Stimulated activated naive CD8-positive, alpha-beta T cell treated with anti-CD3 and anti-CD28 coated beads, Interleukin-15, Interleukin-2, amounts not matched to agents 100 ng/mL and 50 ng/mL, for 24 hours (primary cell): ENCODE data around the gene FBXO21.

Source experiments
- H3K27ac Mint-ChIP-seq: one replicate; pipeline ENCODE4 v1.8.0; 2021; ENCODE audit warnings: mild to moderate bottlenecking, mixed read lengths
- H3K27me3 Mint-ChIP-seq: one replicate; pipeline ENCODE4 v1.8.0; 2021; ENCODE audit warnings: mixed read lengths
- H3K36me3 Mint-ChIP-seq: one replicate; pipeline ENCODE4 v1.8.0; 2021; ENCODE audit warnings: low read depth, mixed read lengths
- H3K4me1 Mint-ChIP-seq: one replicate; pipeline ENCODE4 v1.8.0; 2021; ENCODE audit warnings: low read depth, mixed read lengths
- H3K4me3 Mint-ChIP-seq: one replicate; pipeline ENCODE4 v1.8.0; 2021; ENCODE audit warnings: mild to moderate bottlenecking, mixed read lengths
- H3K9me3 Mint-ChIP-seq: one replicate; pipeline ENCODE4 v1.8.0; 2021; ENCODE audit warnings: mixed read lengths

FBXO21 gene

DNA sequence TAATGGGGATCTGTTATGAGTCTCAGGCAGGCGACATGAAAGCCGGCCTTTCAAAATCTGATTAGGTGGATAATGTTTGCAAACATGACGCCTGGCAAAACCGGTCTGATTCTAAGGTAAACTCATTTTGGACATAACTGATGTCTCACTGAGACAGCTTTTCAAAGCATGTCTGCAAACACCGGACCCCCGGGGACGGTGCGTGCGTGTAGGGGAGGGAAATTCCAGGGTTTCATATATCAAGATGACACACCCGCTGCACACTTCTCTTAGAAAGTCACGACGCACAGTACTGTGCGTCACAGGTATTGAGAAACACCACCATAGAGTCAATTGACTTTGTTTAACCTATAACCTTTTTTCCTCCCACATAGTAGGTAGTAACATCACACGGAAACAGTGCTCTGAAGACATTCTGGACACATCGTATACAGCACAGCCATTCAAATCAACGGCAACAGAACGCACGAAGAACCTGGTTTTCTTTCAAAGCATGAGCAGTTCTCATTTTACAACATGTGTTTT is 47.2 kb downstream of the FBXO21 start:
- Mint-ChIP-seq H3K27me3 (no peaks in the 10 kb centered on the region), H3K9me3 (no peaks in the 10 kb centered on the region), H3K4me1 (peaks cover 11% of the 10 kb centered on the region), H3K4me3 (no peak overlapping the region), H3K36me3 (peaks cover 38% of the 10 kb centered on the region), H3K27ac (peak overlapping the region; percentile 26)

DNA sequence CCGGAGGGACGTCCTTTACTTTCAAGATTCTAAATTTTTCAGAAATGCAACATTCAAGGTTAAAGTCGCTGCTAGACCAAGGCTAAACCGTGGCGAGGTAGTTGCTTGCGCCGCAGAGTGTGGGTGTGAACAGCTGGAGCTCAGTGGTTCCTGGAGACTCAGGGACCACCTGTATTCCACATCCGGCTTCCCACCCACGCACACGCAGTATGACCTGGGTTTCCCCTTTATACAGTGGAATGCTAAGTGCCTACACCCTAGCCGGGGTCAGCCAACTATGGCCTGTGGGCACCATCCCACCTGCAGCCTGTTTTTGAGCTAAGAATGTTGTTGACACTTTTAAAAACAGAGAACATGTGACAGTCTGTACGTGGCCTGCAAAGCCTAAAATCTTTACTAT is 48.2 kb downstream of the FBXO21 start:
- no peak overlapping the region for H3K4me3 Mint-ChIP-seq
- peaks cover 33% of the 10 kb centered on the region for H3K36me3 Mint-ChIP-seq
- peaks cover 8% of the 10 kb centered on the region for H3K4me1 Mint-ChIP-seq
- no peak overlapping the region for H3K27ac Mint-ChIP-seq
- no peaks in the 10 kb centered on the region for H3K9me3 Mint-ChIP-seq
- no peaks in the 10 kb centered on the region for H3K27me3 Mint-ChIP-seq

- Mint-ChIP-seq H3K9me3 (no peaks in the 10 kb centered on the region), H3K36me3 (peaks cover 33% of the 10 kb centered on the region), H3K4me3 (no peak overlapping the region), H3K27me3 (no peaks in the 10 kb centered on the region), H3K4me1 (peaks cover 8% of the 10 kb centered on the region), H3K27ac (no peak overlapping the region)
These were observed 49.0 kb downstream of the FBXO21 start for GRCh38 chr12:117141097-117141898.

- peaks cover 12% of the 10 kb centered on the region for H3K4me1 Mint-ChIP-seq
- H3K4me3 Mint-ChIP-seq = no peak overlapping the region
- no peaks in the 10 kb centered on the region for H3K27me3 Mint-ChIP-seq
- H3K27ac Mint-ChIP-seq = no peak overlapping the region
- peaks cover 27% of the 10 kb centered on the region for H3K36me3 Mint-ChIP-seq
- no peaks in the 10 kb centered on the region for H3K9me3 Mint-ChIP-seq
These were observed 49.7 kb downstream of the FBXO21 start for GRCh38 chr12:117140397-117141096.

DNA sequence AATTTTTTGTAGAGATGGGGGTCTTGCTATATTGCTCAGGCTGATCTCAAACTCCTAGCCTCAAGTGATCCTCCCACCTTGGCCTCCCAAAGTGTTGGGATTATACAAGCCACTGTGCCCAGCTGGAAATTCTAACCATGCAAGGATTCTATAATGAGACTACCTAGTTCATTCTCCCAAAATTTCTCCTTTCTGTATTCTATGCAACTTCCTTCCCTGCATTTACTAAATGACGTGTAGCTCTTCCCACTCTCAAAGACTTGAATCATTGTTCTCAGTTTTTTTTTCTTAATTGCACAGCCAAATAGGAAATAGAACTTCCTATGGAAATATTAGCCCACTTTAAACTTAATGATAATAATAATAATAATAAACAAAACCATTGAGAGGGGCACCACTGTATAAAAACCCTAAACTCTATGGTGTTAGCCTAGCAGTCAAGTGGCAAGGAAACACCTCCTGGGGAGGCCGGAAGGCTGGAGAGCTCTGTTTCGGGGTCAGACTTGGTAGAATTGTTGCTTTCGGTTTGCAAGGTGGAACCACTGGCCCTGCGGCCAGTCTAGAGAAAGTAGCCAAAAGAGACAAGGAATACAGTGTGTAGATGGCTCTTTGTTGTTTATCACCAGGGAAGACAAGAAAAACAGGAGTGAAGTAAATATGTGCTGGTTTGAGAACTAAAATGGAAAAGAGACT is 51.1 kb downstream of the FBXO21 start:
- H3K27me3 Mint-ChIP-seq = no peaks in the 10 kb centered on the region

GRCh38 chr12:117134721-117135120 is 55.5 kb downstream of the FBXO21 start:
- no peaks in the 10 kb centered on the region for H3K27me3 Mint-ChIP-seq
- no peaks in the 10 kb centered on the region for H3K36me3 Mint-ChIP-seq
- H3K27ac Mint-ChIP-seq = peak overlapping the region; percentile 47
- no peaks in the 10 kb centered on the region for H3K9me3 Mint-ChIP-seq
- peak overlapping the region; percentile 1 for H3K4me3 Mint-ChIP-seq
- peaks cover 23% of the 10 kb centered on the region for H3K4me1 Mint-ChIP-seq

More for the DNA sequence above, 51.1 kb downstream of the FBXO21 start:
- no peak overlapping the region for H3K4me3 Mint-ChIP-seq
- peaks cover 18% of the 10 kb centered on the region for H3K36me3 Mint-ChIP-seq
- no peak overlapping the region for H3K27ac Mint-ChIP-seq
- no peaks in the 10 kb centered on the region for H3K9me3 Mint-ChIP-seq
- H3K4me1 Mint-ChIP-seq = peaks cover 22% of the 10 kb centered on the region

DNA sequence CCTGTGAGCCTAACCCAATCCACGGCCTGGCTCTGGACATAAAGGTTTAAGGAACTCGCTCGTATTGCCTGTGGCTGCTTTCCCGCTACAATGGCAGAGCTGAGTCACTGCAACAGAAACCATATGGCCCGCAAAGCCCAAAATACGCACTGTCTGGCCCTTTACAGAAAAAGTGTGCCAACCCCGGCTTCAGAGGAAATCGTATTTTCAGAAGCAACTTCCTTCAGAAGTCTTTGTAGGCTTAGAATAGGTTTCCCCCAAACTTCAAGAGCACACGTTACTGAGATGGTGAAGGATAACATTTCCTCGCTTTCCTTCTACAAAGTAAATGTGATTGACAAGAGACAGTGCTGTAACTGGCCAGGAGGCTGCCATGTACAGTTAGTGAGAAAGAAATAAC is 56.2 kb downstream of the FBXO21 start:
- no peaks in the 10 kb centered on the region for H3K36me3 Mint-ChIP-seq
- H3K4me1 Mint-ChIP-seq = peaks cover 23% of the 10 kb centered on the region
- H3K27ac Mint-ChIP-seq = peak overlapping the region; percentile 88
- no peaks in the 10 kb centered on the region for H3K27me3 Mint-ChIP-seq
- peak overlapping the region; percentile 58 for H3K4me3 Mint-ChIP-seq
- no peaks in the 10 kb centered on the region for H3K9me3 Mint-ChIP-seq

- Mint-ChIP-seq H3K27me3 (no peaks in the 10 kb centered on the region), H3K4me1 (peaks cover 22% of the 10 kb centered on the region), H3K36me3 (no peaks in the 10 kb centered on the region), H3K9me3 (peaks cover 8% of the 10 kb centered on the region), H3K27ac (no peak overlapping the region), H3K4me3 (no peak overlapping the region)
These were observed 59.5 kb downstream of the FBXO21 start for GRCh38 chr12:117130801-117131200.

DNA sequence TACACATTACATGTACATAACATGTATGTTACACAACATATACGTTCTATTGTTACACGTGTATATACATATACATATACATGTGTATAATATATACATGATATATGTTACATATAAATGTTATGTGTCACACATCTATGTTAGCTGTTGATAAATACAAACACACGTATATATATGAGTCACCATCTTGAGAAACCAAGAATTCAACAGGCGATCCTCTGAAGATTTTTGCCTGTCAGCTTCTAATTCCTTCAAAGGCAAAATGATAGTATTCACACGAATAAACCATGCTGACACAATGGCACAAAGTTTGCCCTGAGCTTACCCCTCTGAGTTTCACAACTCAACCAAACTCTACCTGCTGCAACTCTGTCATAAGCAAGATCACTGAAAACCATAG is 60.9 kb downstream of the FBXO21 start:
- H3K4me3 Mint-ChIP-seq = no peak overlapping the region
- H3K27ac Mint-ChIP-seq = no peak overlapping the region
- H3K9me3 Mint-ChIP-seq = peaks cover 8% of the 10 kb centered on the region
- no peaks in the 10 kb centered on the region for H3K27me3 Mint-ChIP-seq
- no peaks in the 10 kb centered on the region for H3K36me3 Mint-ChIP-seq
- H3K4me1 Mint-ChIP-seq = peaks cover 21% of the 10 kb centered on the region

DNA sequence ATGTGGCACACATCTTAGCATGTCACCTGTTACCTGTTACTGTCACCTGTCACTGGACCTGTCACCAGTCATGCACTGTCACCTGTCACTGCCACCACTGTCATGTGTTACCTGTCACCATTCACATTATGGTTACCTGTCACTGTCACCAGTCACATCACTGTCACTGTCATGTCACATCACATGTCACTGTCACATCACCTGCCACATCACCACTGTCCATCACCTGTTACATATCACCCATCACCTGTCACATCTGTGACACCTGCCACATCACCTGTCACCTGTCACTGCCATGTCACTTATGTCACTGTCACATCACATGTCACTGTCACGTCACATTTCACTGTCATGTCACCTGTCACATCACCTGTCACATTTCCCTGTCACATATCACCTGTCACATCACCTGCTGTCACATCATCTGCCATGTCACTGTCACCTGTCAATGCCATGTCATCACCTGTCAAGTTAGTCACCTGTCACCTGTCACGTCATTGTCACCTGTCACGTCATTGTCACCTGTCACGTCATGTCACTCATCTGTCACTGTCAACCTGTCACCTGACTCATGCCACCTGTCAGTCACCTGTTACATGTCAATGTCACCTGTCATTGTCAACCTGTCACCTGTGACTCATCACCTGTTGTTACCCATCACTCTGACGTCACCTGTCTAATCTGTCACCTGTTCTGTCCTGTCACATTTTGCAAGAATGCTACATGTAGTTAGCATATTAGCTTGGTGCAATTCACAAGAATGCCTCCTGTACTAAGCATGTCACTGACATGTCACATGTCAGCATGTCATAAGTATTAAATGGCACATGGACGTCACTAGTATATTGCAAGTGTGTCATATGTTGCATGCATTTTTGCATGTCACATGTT is 62.1 kb downstream of the FBXO21 start:
- peaks cover 15% of the 10 kb centered on the region for H3K4me1 Mint-ChIP-seq
- H3K36me3 Mint-ChIP-seq = no peaks in the 10 kb centered on the region
- no peak overlapping the region for H3K27ac Mint-ChIP-seq
- no peak overlapping the region for H3K4me3 Mint-ChIP-seq
- no peaks in the 10 kb centered on the region for H3K27me3 Mint-ChIP-seq
- peaks cover 8% of the 10 kb centered on the region for H3K9me3 Mint-ChIP-seq

DNA sequence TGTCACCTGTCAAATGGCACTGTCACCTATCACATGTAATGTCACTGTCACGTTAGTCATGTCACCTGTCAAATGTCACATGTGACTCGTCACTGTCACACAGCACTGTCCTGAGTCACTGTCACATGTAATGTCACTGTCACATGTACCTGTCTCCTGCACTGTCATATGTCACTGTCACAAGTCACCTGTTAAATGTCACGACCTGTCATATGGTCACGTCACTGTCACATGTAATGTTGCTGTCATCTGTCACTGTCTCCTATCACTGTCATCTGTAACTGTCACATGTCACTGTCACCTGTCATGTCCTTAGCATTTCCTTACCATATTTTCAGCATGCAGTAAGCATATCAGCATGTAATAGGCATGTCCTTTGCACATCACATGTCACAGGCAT is 63.9 kb downstream of the FBXO21 start:
- Mint-ChIP-seq H3K4me3 (no peak overlapping the region), H3K36me3 (no peaks in the 10 kb centered on the region), H3K27me3 (no peaks in the 10 kb centered on the region), H3K9me3 (peaks cover 8% of the 10 kb centered on the region), H3K4me1 (peaks cover 15% of the 10 kb centered on the region), H3K27ac (no peak overlapping the region)

GRCh38 chr12:117125767-117126166 is 64.5 kb downstream of the FBXO21 start:
- H3K27ac Mint-ChIP-seq = no peak overlapping the region
- H3K36me3 Mint-ChIP-seq = no peaks in the 10 kb centered on the region
- H3K4me1 Mint-ChIP-seq = peaks cover 15% of the 10 kb centered on the region
- no peaks in the 10 kb centered on the region for H3K27me3 Mint-ChIP-seq
- H3K9me3 Mint-ChIP-seq = peaks cover 8% of the 10 kb centered on the region
- no peak overlapping the region for H3K4me3 Mint-ChIP-seq

DNA sequence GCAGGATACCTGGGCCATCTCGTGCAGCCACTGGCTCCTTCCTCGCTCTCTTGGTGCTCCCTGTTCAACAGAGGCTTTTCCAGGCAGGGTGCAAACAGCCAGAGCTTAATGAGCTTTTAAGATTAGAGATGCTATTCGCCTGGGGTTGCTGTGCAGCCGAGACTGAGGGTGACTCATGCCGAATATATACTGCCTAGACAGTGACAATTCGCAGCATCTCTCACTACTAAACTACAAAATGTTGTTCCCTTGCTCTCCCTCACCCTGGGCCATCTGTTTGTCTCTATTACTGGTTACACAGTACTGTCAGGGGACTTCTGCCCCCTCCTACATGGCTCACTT is 65.0 kb downstream of the FBXO21 start:
- H3K36me3 Mint-ChIP-seq = no peaks in the 10 kb centered on the region
- peaks cover 15% of the 10 kb centered on the region for H3K4me1 Mint-ChIP-seq
- no peaks in the 10 kb centered on the region for H3K27me3 Mint-ChIP-seq
- H3K4me3 Mint-ChIP-seq = no peak overlapping the region
- H3K27ac Mint-ChIP-seq = no peak overlapping the region
- peaks cover 8% of the 10 kb centered on the region for H3K9me3 Mint-ChIP-seq
